ENCODE data around the gene MGAT1.
A peak's percentile ranks its signal among the peaks of the same experiment; 100 is the strongest.

MGAT1 gene

DNA sequence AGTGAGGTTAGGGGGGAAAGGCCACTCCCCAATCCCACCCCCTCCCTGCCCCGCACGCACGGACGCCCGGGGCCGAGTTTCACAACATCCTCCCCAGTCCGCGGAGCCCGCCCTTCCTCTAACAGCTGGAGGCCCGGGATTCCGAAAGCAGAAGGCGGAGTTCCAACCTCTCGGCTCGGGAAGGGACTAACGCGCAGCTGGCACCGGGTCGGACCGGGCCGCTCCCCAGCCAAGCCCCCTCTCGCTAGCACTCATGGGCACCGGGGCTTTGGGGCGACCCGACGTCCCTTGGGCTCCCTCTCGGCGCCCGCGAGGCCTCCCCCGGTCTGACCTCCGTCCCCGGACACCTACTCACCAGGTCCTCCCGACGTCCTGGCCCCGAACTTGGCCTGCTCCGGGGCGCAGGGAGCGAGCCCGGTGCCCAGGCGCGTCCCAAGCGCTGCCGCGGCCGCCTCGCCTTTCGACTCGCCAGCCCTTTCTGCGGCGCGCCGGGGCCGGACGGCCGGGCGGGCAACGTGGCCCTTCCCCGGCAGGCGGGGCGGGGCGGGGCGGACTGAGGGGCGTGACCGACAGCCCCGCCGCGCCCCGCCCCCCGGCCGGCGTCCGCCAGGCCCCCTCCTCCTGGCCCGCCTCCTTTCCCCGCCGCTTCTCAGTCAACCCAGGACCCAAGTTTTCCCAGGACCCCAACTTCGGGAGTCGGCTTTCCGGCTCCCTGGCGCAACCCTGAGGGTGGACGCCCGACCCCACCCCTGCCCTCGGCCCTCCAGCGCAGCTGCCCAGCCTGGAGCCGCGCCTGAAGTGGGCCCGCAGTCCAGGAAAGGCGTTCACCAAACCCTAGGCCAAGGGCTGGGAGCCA is at the start of gene MGAT1:
Gene MGAT1 (minus strand): TSS at position 482 of the 856 bp plus-strand sequence. CDS start 9,835 bp downstream, outside the sequence.
- H3K79me2 ChIP-seq (ENCODE audit: insufficient read depth, low read length): peaks cover 90% of the 10 kb centered on the region
- H3K4me2 ChIP-seq (ENCODE audit: insufficient read depth, low read length): peak within 1 kb of the TSS; percentile 96
- H3K4me3 ChIP-seq (ENCODE audit: low read depth in 1 of 2, low read length in 2 of 2): peak within 1 kb of the TSS; percentile 57 to 79
- ATAC-seq (ENCODE audit: insufficient read depth, low read depth) (peak; percentile 59), DNase-seq (peak; percentile 79)
- no peaks in the 10 kb centered on the region for H3K27me3 ChIP-seq (ENCODE audit: insufficient read depth, low read length, poor library complexity)
- H3K9ac ChIP-seq (ENCODE audit: low read depth, low read length): peak within 1 kb of the TSS; percentile 95
- peak within 1 kb of the TSS; percentile 100 for H3K27ac ChIP-seq (ENCODE audit: low read length)
- TF ChIP-seq, protein P1, sequence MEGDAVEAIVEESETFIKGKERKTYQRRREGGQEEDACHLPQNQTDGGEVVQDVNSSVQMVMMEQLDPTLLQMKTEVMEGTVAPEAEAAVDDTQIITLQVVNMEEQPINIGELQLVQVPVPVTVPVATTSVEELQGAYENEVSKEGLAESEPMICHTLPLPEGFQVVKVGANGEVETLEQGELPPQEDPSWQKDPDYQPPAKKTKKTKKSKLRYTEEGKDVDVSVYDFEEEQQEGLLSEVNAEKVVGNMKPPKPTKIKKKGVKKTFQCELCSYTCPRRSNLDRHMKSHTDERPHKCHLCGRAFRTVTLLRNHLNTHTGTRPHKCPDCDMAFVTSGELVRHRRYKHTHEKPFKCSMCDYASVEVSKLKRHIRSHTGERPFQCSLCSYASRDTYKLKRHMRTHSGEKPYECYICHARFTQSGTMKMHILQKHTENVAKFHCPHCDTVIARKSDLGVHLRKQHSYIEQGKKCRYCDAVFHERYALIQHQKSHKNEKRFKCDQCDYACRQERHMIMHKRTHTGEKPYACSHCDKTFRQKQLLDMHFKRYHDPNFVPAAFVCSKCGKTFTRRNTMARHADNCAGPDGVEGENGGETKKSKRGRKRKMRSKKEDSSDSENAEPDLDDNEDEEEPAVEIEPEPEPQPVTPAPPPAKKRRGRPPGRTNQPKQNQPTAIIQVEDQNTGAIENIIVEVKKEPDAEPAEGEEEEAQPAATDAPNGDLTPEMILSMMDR (IDR thresholded peaks at IDR 0.05; ENCODE audit: borderline replicate concordance, extremely low read depth, low read length, poor library complexity, severe bottlenecking): no peak
- no peak for TF ChIP-seq EZH2 (IDR thresholded peaks at IDR 0.05; ENCODE audit: borderline replicate concordance, low read depth, low read length, severe bottlenecking)
- peaks cover 87% of the 10 kb centered on the region for H3K4me1 ChIP-seq (ENCODE audit: insufficient read depth, low read length)
- H3K9me3 ChIP-seq (ENCODE audit: insufficient read depth, low read length, severe bottlenecking): no peaks in the 10 kb centered on the region
- H2AFZ ChIP-seq (ENCODE audit: low read depth, low read length): peak within 1 kb of the TSS; percentile 76
- H3K36me3 ChIP-seq (ENCODE audit: insufficient read depth, low read length): peaks cover 48% of the 10 kb centered on the region
- H4K20me1 ChIP-seq (ENCODE audit: insufficient read depth, low read length): peaks cover 49% of the 10 kb centered on the region

DNA sequence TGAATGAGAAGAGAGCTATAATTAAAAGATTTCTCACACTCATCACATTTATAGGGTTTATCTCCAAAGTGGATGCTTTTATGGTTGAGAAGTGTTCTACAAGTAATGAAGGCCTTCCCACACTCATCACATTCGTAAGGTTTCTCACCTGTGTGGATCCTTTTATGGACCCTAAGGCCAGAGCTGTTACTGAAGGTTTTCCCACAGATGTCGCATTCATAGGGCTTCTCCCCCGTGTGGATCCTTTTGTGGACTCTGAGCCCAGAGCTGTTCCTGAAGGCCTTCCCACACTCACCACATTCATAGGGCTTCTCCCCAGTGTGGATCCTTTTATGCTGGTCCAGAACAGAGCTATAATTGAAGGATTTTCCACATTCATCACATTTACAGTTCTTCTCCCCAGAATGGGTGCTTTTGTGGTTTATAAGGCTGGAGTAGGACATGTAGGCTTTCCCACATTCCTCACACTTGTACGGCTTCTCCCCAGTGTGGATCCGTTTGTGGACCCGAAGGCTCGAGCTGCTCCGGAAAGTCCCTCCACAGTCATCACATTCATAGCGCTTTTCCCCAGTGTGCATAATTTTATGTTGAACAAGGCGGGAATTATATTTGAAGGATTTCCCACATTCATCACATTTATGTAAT is 48.0 kb upstream of the MGAT1 start:
- no peak overlapping the region for H2AFZ ChIP-seq (ENCODE audit: low read depth, low read length)
- no peak for ATAC-seq (ENCODE audit: insufficient read depth, low read depth)
- peaks cover 26% of the 10 kb centered on the region; the same call in 1 of the 2 replicates for H3K79me2 ChIP-seq (ENCODE audit: insufficient read depth, low read length)
- no peak overlapping the region for H3K4me3 ChIP-seq (ENCODE audit: low read depth in 1 of 2, low read length in 2 of 2)
- H3K27ac ChIP-seq (ENCODE audit: low read length): no peak overlapping the region
- peaks cover 24% of the 10 kb centered on the region for H3K9me3 ChIP-seq (ENCODE audit: insufficient read depth, low read length, severe bottlenecking)
- H4K20me1 ChIP-seq (ENCODE audit: insufficient read depth, low read length): no peaks in the 10 kb centered on the region; the same call in 1 of the 2 replicates
- no peak overlapping the region for H3K9ac ChIP-seq (ENCODE audit: low read depth, low read length)
- no peak for DNase-seq
- peaks cover 84% of the 10 kb centered on the region for H3K36me3 ChIP-seq (ENCODE audit: insufficient read depth, low read length)
- H3K27me3 ChIP-seq (ENCODE audit: insufficient read depth, low read length, poor library complexity): no peaks in the 10 kb centered on the region
- H3K4me1 ChIP-seq (ENCODE audit: insufficient read depth, low read length): no peaks in the 10 kb centered on the region
- TF ChIP-seq, protein P1 (IDR thresholded peaks at IDR 0.05; ENCODE audit: borderline replicate concordance, extremely low read depth, low read length, poor library complexity, severe bottlenecking): peak; percentile 7
- no peak for TF ChIP-seq EZH2 (IDR thresholded peaks at IDR 0.05; ENCODE audit: borderline replicate concordance, low read depth, low read length, severe bottlenecking)
- H3K4me2 ChIP-seq (ENCODE audit: insufficient read depth, low read length): no peak overlapping the region

DNA sequence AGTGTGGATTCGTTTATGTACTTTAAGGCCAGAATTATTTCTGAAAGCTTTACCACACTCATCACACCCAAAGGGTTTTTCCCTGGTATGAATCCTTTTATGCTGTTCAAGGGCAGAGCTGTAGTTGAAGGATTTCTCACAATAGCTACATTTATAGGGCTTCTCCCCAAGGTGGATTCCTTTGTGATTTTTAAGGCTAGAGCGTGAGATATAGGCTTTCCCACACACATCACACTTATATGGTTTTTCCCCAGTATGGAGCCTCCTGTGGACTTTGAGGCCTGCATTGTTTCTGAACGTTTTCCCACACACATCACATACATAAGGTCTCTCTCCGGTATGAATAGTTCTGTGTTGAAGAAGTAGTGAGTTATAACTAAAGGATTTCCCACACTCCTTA is 47.2 kb upstream of the MGAT1 start:
- no peaks in the 10 kb centered on the region for H3K27me3 ChIP-seq (ENCODE audit: insufficient read depth, low read length, poor library complexity)
- DNase-seq: no peak
- peaks cover 19% of the 10 kb centered on the region; the same call in 1 of the 2 replicates for H3K79me2 ChIP-seq (ENCODE audit: insufficient read depth, low read length)
- H2AFZ ChIP-seq (ENCODE audit: low read depth, low read length): no peak overlapping the region
- no peak overlapping the region for H3K4me2 ChIP-seq (ENCODE audit: insufficient read depth, low read length)
- peaks cover 76% of the 10 kb centered on the region for H3K36me3 ChIP-seq (ENCODE audit: insufficient read depth, low read length)
- no peak overlapping the region for H3K9ac ChIP-seq (ENCODE audit: low read depth, low read length)
- no peaks in the 10 kb centered on the region for H3K4me1 ChIP-seq (ENCODE audit: insufficient read depth, low read length)
- H3K27ac ChIP-seq (ENCODE audit: low read length): no peak overlapping the region
- no peak for ATAC-seq (ENCODE audit: insufficient read depth, low read depth)
- no peak for TF ChIP-seq EZH2 (IDR thresholded peaks at IDR 0.05; ENCODE audit: borderline replicate concordance, low read depth, low read length, severe bottlenecking)
- TF ChIP-seq, protein P1 (IDR thresholded peaks at IDR 0.05; ENCODE audit: borderline replicate concordance, extremely low read depth, low read length, poor library complexity, severe bottlenecking): no peak
- H4K20me1 ChIP-seq (ENCODE audit: insufficient read depth, low read length): no peaks in the 10 kb centered on the region
- H3K9me3 ChIP-seq (ENCODE audit: insufficient read depth, low read length, severe bottlenecking): peaks cover 24% of the 10 kb centered on the region
- no peak overlapping the region for H3K4me3 ChIP-seq (ENCODE audit: low read depth in 1 of 2, low read length in 2 of 2)
